Mesendoderm (in vitro differentiated cells): Measurements from ENCODE around the gene XBP1. TPM values are rescaled to one million over a fixed set of nuclear protein-coding genes. Genes with fewer than 3 reads are reported as not detected.
A peak's percentile ranks its signal among the peaks of the same experiment; 100 is the strongest.
"Not testable (repeated sequence)": the region's sequence is repeated elsewhere in the genome, so short reads cannot be mapped to it uniquely, and the experiment has no call there.

Experiments
- DNase-seq: peaks from one replicate; pipeline ENCODE4 v3.0.0; 2013
- H2AK5ac ChIP-seq: 2 replicates; pipeline ENCODE4 v1.6.1; 2013; ENCODE audit warnings: low read length, inconsistent platforms
- H2BK120ac ChIP-seq: 2 replicates; pipeline ENCODE4 v1.6.1; 2013; ENCODE audit warnings: low read depth, mild to moderate bottlenecking, low read length, moderate library complexity, mixed read lengths
- H2BK15ac ChIP-seq: replicated peaks from 2 replicates; pipeline ENCODE4 v1.6.1; 2013; ENCODE audit warnings: low read depth, mild to moderate bottlenecking, moderate library complexity
- H2BK5ac ChIP-seq: 2 replicates; pipeline ENCODE4 v1.6.1; 2013; ENCODE audit warnings: low read length, inconsistent platforms
- H3K18ac ChIP-seq: 2 replicates; pipeline ENCODE4 v1.6.1; 2013; ENCODE audit warnings: mild to moderate bottlenecking, low read length, mixed read lengths
- H3K23ac ChIP-seq: one replicate; pipeline ENCODE4 v1.6.1; 2013; ENCODE audit warnings: low read length
- H3K27ac ChIP-seq: 2 replicates; pipeline ENCODE4 v1.5.1; 2013; ENCODE audit warnings: low read depth, mild to moderate bottlenecking, inconsistent platforms, low read length, moderate library complexity
- H3K27me3 ChIP-seq: 2 replicates; pipeline ENCODE4 v1.6.1; 2013; ENCODE audit warnings: low read length, control low read depth, mild to moderate bottlenecking, inconsistent platforms; ENCODE audit not compliant: insufficient read depth, poor library complexity
- H3K36me3 ChIP-seq: 2 replicates; pipeline ENCODE4 v1.6.1; 2013; ENCODE audit warnings: low read length, inconsistent platforms; ENCODE audit not compliant: control insufficient read depth, insufficient read depth
- H3K4ac ChIP-seq: one replicate; pipeline ENCODE4 v1.6.1; 2013; ENCODE audit warnings: low read depth, mild to moderate bottlenecking, low read length, moderate library complexity
- H3K4me1 ChIP-seq: 2 replicates; pipeline ENCODE4 v1.6.1; 2013; ENCODE audit warnings: low read depth, low read length, inconsistent platforms; ENCODE audit not compliant: control insufficient read depth
- H3K4me2 ChIP-seq: 2 replicates; pipeline ENCODE4 v1.6.1; 2013; ENCODE audit warnings: low read length
- H3K4me3 ChIP-seq: 2 replicates; pipeline ENCODE4 v1.5.1; 2013; ENCODE audit warnings: mild to moderate bottlenecking, low read length
- H3K56ac ChIP-seq: one replicate; pipeline ENCODE4 v1.6.1; 2013; ENCODE audit warnings: low read length
- H3K79me1 ChIP-seq: 2 replicates; pipeline ENCODE4 v1.6.1; 2013; ENCODE audit warnings: low read length, inconsistent platforms
- H3K79me2 ChIP-seq: 2 replicates; pipeline ENCODE4 v1.6.1; 2013; ENCODE audit warnings: mild to moderate bottlenecking, low read length; ENCODE audit not compliant: control insufficient read depth, insufficient read depth
- H3K9ac ChIP-seq: 2 replicates; pipeline ENCODE4 v1.6.1; 2013; ENCODE audit warnings: low read length, inconsistent platforms
- H4K5ac ChIP-seq: one replicate; pipeline ENCODE4 v1.6.1; 2013; ENCODE audit warnings: low read length
- H4K8ac ChIP-seq: one replicate; pipeline ENCODE4 v1.6.1; 2013; ENCODE audit warnings: low read depth, mild to moderate bottlenecking, control low read depth, low read length, moderate library complexity
- WGBS: extraction: QIAGEN DNeasy Blood & Tissue Kit; methylation state at CpG from one replicate; pipeline ENCODE4 v1.1.7; 2013; ENCODE audit warnings: low lambda C conversion rate, missing lambda C conversion rate; ENCODE audit not compliant: insufficient coverage; ENCODE audit errors: extremely low coverage; 5-methylcytosine and 5-hydroxymethylcytosine counted together
- small RNA-seq: library from polyadenylated mRNA; stranded (forward); fragments of <200 nt; extraction: miRNeasy Mini kit (QIAGEN cat#:217004); gene quantifications from one replicate; pipeline ENCODE3, GENCODE V24; 2013; ENCODE audit not compliant: insufficient read depth

XBP1 gene

GRCh38 chr22:28761449-28761755 is 39.0 kb downstream of the XBP1 start:
- H3K79me1 ChIP-seq = no peaks in the 10 kb centered on the region
- no peak overlapping the region for H2BK5ac ChIP-seq
- WGBS = no CpG with 5 or more reads among the region's 10 CpGs
- H2BK120ac ChIP-seq = no peak overlapping the region
- H2BK15ac ChIP-seq = no peak overlapping the region
- no peak overlapping the region for H3K4ac ChIP-seq
- no peak overlapping the region for H3K56ac ChIP-seq
- peaks cover 7% of the 10 kb centered on the region for H3K4me1 ChIP-seq
- no peak overlapping the region for H3K23ac ChIP-seq
- no peak overlapping the region for H4K5ac ChIP-seq
- H3K18ac ChIP-seq = no peak overlapping the region
- no peak overlapping the region for H4K8ac ChIP-seq
- no peak for DNase-seq
- no peak overlapping the region for H3K4me2 ChIP-seq
- H3K27ac ChIP-seq = no peak overlapping the region
- no peaks in the 10 kb centered on the region for H3K36me3 ChIP-seq
- H3K27me3 ChIP-seq = no peaks in the 10 kb centered on the region
- no peak overlapping the region for H2AK5ac ChIP-seq
- H3K4me3 ChIP-seq = no peak overlapping the region
- no peak overlapping the region for H3K9ac ChIP-seq
- no peaks in the 10 kb centered on the region for H3K79me2 ChIP-seq

GRCh38 chr22:28759861-28760560 is 40.4 kb downstream of the XBP1 start:
- Histone ChIP-seq H2AK5ac (no peak overlapping the region), H3K79me1 (no peaks in the 10 kb centered on the region), H3K4ac (no peak overlapping the region), H3K4me1 (peaks cover 7% of the 10 kb centered on the region), H3K4me3 (no peak overlapping the region), H3K27ac (peak overlapping the region; percentile 52), H3K36me3 (no peaks in the 10 kb centered on the region), H3K56ac (peak overlapping the region; percentile 9), H4K5ac (peak overlapping the region; percentile 8), H3K18ac (no peak overlapping the region), H3K79me2 (no peaks in the 10 kb centered on the region), H3K27me3 (no peaks in the 10 kb centered on the region), H2BK15ac (peak overlapping the region; percentile 20), H2BK5ac (no peak overlapping the region), H3K23ac (no peak overlapping the region), H2BK120ac (no peak overlapping the region), H4K8ac (no peak overlapping the region), H3K4me2 (no peak overlapping the region), H3K9ac (no peak overlapping the region)
- DNase-seq = peak; percentile 40
- WGBS = no CpG with 5 or more reads among the region's 3 CpGs

- not testable (repeated sequence) for H2BK120ac ChIP-seq, H3K79me1 ChIP-seq, H2BK15ac ChIP-seq, H3K56ac ChIP-seq, H3K4me2 ChIP-seq, H3K18ac ChIP-seq, DNase-seq, H4K8ac ChIP-seq, H3K27ac ChIP-seq, H3K23ac ChIP-seq, H2BK5ac ChIP-seq, H3K4ac ChIP-seq, H3K27me3 ChIP-seq, H4K5ac ChIP-seq, H3K9ac ChIP-seq, H3K36me3 ChIP-seq, H3K79me2 ChIP-seq, H3K4me1 ChIP-seq, H2AK5ac ChIP-seq, H3K4me3 ChIP-seq
- no CpG with 5 or more reads among the region's 3 CpGs for WGBS
Observed at GRCh38 chr22:28754512-28754911, 45.9 kb downstream of the XBP1 start.

DNA sequence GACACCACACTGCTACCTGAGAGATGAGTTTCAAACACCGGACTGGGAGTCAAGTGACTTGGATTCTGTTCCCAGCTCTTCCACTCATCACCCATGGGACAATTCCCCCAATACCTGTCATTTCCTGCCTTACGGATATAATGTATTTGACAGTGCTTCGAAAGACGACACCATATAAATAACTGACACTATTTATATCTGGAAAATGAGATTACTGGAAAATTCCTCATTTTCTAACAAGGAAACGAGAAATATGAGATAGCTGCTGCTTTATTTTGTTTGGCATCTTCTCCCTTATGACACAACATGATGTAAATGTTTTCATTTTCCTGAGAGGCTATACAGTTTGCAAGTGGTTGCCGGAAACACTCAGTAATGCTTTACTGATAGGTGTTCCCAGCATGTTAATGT is 49.9 kb downstream of the XBP1 start:
- no CpG with 5 or more reads among the region's 6 CpGs for WGBS
- H3K4me2 ChIP-seq = no peak overlapping the region
- no peak overlapping the region for H2BK5ac ChIP-seq
- H4K5ac ChIP-seq = no peak overlapping the region
- H3K9ac ChIP-seq = no peak overlapping the region
- H2AK5ac ChIP-seq = no peak overlapping the region
- H3K4me3 ChIP-seq = no peak overlapping the region
- no peaks in the 10 kb centered on the region for H3K79me1 ChIP-seq
- H3K79me2 ChIP-seq = no peaks in the 10 kb centered on the region
- H2BK15ac ChIP-seq = no peak overlapping the region
- H2BK120ac ChIP-seq = no peak overlapping the region
- no peaks in the 10 kb centered on the region for H3K27me3 ChIP-seq
- H3K4me1 ChIP-seq = no peaks in the 10 kb centered on the region
- no peak overlapping the region for H3K56ac ChIP-seq
- H3K4ac ChIP-seq = no peak overlapping the region
- H3K23ac ChIP-seq = no peak overlapping the region
- DNase-seq = no peak
- no peak overlapping the region for H3K27ac ChIP-seq
- H3K36me3 ChIP-seq = peaks cover 4% of the 10 kb centered on the region
- no peak overlapping the region for H3K18ac ChIP-seq
- no peak overlapping the region for H4K8ac ChIP-seq

Small RNA genes within 50 kb of the gene (small RNA-seq; reads per million reads assigned to genes)
- not detected for gene Z93930.1
